Peyer's patch (tissue), 4 donors: ENCODE results near the gene GAST. TPM values are rescaled to one million over a fixed set of nuclear protein-coding genes. Genes with fewer than 3 reads are reported as not detected.

ENCODE experiments used
- DNase-seq, 3 donors: peaks; one replicate each; pipeline ENCODE4 v3.0.0-alpha.2; 2017 to 2019
- H3K27ac ChIP-seq, 4 donors: fragments of 200-600 bp; sonication (generic); one replicate each; pipeline ENCODE4 v1.5.1; 2016 to 2019
- H3K27me3 ChIP-seq, 2 donors: fragments of 200-600 bp; sonication (generic); one replicate each; pipeline ENCODE4 v1.5.1; 2019
- H3K36me3 ChIP-seq, 3 donors: fragments of 200-600 bp; sonication (generic); one replicate each; pipeline ENCODE4 v1.5.1; 2016 to 2019
- H3K4me1 ChIP-seq, 4 donors: fragments of 200-600 bp; sonication (generic); one replicate each; pipeline ENCODE4 v1.5.1; 2016 to 2019
- H3K4me3 ChIP-seq, 4 donors: fragments of 200-600 bp; sonication (generic); 1 replicate in 3 of 4; 2 replicates in 1 of 4; pipeline ENCODE4 v1.5.1; 2016 to 2019; ENCODE audit warnings: mild to moderate bottlenecking in 1 of 4
- H3K9me3 ChIP-seq, 4 donors: fragments of 200-600 bp; sonication (generic); one replicate each; pipeline ENCODE4 v1.5.1; 2016 to 2019; ENCODE audit warnings: mild to moderate bottlenecking in 1 of 4
- POLR2A ChIP-seq, 2 donors: fragments of 450-650 bp; IDR thresholded peaks; one replicate each; pipeline ENCODE4 v1.5.1; 2017; ENCODE audit warnings: antibody characterized with exemption in 2 of 2, mild to moderate bottlenecking in 2 of 2, moderate library complexity in 2 of 2
- total RNA-seq, 4 donors: library from RNA; depleted of rRNA; stranded (reverse); fragments of >200 nt; gene quantifications; one replicate each; pipeline ENCODE4 v1.1.0, GENCODE V29; 2016
- TF ChIP-seq, protein P1 (sequence below), 6 experiments: fragments of 450-650 bp in 4 of 6; fragments of 200-600 bp in 2 of 6; sonication (generic) in 1 of 6; IDR thresholded peaks; one replicate each; pipeline ENCODE4 v1.5.1; 2017 to 2019; ENCODE audit warnings: antibody characterized with exemption in 6 of 6, mild to moderate bottlenecking in 3 of 6, moderate library complexity in 1 of 6

GAST gene, protein sequence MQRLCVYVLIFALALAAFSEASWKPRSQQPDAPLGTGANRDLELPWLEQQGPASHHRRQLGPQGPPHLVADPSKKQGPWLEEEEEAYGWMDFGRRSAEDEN
- total RNA-seq, result not detected

DNA sequence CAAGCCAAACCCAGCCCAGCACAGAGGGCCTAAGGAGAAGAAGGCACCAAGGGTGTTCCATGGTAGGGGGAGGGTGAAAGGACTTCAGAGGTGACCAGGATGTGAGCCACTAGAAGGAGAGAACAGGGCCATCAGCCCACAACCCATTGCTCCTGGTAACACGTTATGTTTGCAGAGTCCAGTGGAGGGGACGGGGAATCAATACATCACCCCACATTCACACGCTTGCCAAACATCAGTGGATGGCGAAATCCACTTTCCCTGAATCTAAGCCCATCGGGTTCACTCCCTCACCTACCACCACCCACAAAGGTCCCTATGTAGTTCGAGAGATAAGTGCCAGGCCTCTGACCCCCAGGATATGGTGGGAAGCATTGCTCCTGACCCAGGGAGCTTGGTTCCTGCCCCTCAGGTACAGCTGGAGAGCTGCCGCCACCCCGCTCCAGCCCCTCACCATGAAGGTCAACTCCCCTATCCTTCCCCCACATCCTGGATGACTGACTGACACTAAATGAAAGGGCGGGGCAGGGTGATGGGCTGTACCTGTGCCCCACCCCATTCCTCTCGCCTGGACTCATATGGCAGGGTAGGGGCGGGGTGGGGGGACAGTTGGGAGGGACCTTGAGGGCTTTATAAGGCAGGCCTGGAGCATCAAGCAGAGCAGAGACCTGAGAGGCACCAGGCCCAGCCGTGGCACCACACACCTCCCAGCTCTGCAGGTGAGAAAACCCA lies at the start of gene GAST:
TSS of gene GAST (plus strand) at position 663 of the 732 bp plus-strand sequence. CDS start 3,106 bp downstream, outside the sequence.
- Histone ChIP-seq H3K4me3 (no peak within 1 kb of the TSS), H3K27me3 (no peaks in the 10 kb centered on the region), H3K9me3 (no peaks in the 10 kb centered on the region), H3K36me3 (no peaks in the 10 kb centered on the region), H3K4me1 (no peaks in the 10 kb centered on the region), H3K27ac (no peak within 1 kb of the TSS)
- TF ChIP-seq POLR2A (IDR thresholded peaks at IDR 0.05), result no peak
- TF ChIP-seq, protein P1, sequence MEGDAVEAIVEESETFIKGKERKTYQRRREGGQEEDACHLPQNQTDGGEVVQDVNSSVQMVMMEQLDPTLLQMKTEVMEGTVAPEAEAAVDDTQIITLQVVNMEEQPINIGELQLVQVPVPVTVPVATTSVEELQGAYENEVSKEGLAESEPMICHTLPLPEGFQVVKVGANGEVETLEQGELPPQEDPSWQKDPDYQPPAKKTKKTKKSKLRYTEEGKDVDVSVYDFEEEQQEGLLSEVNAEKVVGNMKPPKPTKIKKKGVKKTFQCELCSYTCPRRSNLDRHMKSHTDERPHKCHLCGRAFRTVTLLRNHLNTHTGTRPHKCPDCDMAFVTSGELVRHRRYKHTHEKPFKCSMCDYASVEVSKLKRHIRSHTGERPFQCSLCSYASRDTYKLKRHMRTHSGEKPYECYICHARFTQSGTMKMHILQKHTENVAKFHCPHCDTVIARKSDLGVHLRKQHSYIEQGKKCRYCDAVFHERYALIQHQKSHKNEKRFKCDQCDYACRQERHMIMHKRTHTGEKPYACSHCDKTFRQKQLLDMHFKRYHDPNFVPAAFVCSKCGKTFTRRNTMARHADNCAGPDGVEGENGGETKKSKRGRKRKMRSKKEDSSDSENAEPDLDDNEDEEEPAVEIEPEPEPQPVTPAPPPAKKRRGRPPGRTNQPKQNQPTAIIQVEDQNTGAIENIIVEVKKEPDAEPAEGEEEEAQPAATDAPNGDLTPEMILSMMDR (IDR thresholded peaks at IDR 0.05), result no peak
- DNase-seq, result no peak

GRCh38 chr17:41663451-41664171 lies 48.5 kb upstream of the GAST start:
- no peaks in the 10 kb centered on the region for H3K9me3 ChIP-seq
- TF ChIP-seq, protein P1 (IDR thresholded peaks at IDR 0.05), result no peak
- no peak for TF ChIP-seq POLR2A (IDR thresholded peaks at IDR 0.05)
- no peak overlapping the region for H3K27ac ChIP-seq
- DNase-seq, result no peak
- H3K27me3 ChIP-seq, result no peaks in the 10 kb centered on the region
- H3K4me1 ChIP-seq, result peaks cover 0 to 24% (median 9%) of the 10 kb centered on the region in 4 donors
- H3K36me3 ChIP-seq, result no peaks in the 10 kb centered on the region
- no peak overlapping the region for H3K4me3 ChIP-seq

DNA sequence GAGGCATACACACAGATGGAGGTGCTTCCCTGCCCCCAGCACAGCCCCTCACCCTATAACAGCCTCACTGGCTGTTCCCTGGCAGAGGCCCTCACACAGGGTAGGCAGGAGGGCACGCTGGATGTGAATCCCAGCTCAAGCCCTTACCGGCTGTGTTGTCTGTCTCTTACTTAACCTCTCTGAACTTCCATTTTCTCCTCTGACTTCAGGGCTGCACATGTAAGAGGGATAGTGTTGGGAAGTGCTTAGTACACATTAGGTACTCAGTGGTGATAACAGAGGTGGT lies 48.0 kb upstream of the GAST start:
- H3K9me3 ChIP-seq, result no peaks in the 10 kb centered on the region
- H3K36me3 ChIP-seq, result no peaks in the 10 kb centered on the region
- TF ChIP-seq, protein P1 (IDR thresholded peaks at IDR 0.05), result no peak
- TF ChIP-seq POLR2A (IDR thresholded peaks at IDR 0.05), result no peak
- H3K4me1 ChIP-seq, result peaks cover 0 to 24% (median 9%) of the 10 kb centered on the region in 4 donors
- no peak overlapping the region for H3K4me3 ChIP-seq
- DNase-seq, result no peak
- H3K27ac ChIP-seq, result no peak overlapping the region
- H3K27me3 ChIP-seq, result no peaks in the 10 kb centered on the region

DNA sequence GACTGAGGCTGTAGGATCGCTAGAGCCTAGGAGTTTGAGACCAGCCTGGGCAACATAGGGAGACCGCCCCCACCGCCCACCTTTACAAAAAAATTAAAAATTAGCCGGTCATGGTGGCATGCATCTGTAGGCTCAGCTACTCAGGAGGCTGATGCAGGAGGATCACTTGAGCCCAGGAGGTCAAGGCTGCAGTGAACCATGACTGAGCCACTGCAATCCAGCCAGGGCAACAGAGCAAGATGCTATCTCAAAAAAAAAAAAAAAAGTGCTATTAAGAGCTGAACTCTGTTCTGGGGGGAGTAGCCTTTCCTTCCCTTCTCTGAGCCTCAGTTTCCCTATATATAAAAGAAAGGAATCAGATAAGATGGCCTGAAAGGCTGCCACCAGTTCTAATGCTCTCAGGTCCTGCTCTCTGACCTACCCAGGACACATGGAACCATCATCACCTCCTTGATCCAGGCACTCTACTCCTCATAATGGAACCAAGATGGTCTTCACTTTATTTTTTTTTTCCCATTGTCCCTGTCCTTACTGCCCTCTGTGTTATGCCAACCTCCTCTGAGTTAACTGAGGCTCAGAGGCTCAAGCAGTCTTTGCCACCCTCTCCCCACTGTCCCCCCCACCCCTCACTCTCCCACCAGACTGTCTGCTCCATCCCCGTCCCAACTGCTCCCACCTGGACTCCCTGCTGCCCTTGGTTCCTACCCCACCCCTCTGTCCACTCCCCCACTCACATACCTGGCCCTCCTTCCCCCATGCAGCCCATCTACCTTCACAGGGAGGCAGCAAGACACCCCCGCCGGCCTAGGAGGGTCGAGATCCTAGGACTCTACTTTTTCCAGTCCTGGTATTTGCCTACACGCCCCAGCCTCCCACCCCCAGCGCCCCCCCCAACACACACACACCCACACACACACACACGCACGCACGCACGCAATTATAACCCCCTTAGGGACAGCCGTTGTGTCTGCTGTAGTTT lies 47.3 kb upstream of the GAST start:
- Histone ChIP-seq H3K36me3 (no peaks in the 10 kb centered on the region), H3K4me3 (peak overlapping the region; percentile 29 to 58 (median 54)), H3K27me3 (no peaks in the 10 kb centered on the region), H3K9me3 (no peaks in the 10 kb centered on the region), H3K4me1 (peaks cover 0 to 24% (median 9%) of the 10 kb centered on the region in 4 donors), H3K27ac (peak overlapping the region; percentile 83 to 88 (median 85))
- no peak for TF ChIP-seq POLR2A (IDR thresholded peaks at IDR 0.05)
- TF ChIP-seq, protein P1 (IDR thresholded peaks at IDR 0.05), result no peak
- no peak for DNase-seq

DNA sequence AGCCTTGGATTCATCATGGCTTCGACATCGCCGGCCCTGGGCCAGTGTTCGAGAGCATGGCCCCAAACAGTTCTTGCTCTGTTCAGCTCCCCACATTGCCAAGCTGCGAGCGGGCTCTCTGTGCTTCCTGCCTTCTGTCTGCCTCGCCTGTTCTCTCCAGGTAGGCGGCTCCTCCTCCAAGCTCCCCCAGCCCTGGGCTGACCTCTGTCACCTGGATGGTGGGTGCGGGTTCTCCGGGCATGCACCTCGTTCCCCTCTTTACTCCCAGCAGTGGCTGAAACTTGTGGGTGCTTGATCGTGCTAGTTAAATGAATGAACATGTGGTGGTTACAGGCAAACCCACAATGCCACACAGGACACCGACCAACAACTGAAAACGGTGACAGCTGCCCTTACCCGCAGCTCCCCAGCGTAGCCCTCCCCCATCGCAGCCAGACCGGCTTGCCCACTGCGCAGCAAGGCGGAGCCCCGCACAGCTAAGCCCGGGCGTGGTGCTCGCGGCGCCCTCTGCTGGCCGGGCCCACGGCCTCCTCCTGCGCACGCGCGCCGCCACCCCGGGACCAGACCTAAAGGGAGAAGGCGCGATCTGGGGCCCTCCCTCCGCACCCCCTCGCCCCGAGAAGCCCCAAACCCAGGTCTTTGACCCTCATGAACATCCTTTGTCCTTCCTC lies 46.4 kb upstream of the GAST start:
- DNase-seq, result peak; percentile 86 to 95 (median 94)
- no peaks in the 10 kb centered on the region for H3K36me3 ChIP-seq
- peak overlapping the region; percentile 83 to 88 (median 85) for H3K27ac ChIP-seq
- no peaks in the 10 kb centered on the region for H3K27me3 ChIP-seq
- H3K4me3 ChIP-seq, result peak overlapping the region; percentile 29 to 58 (median 54)
- peaks cover 0 to 24% (median 9%) of the 10 kb centered on the region in 4 donors for H3K4me1 ChIP-seq
- TF ChIP-seq, protein P1 (IDR thresholded peaks at IDR 0.05), result peak; percentile 93 to 99 (median 98)
- peak; percentile 75 to 79 for TF ChIP-seq POLR2A (IDR thresholded peaks at IDR 0.05)
- H3K9me3 ChIP-seq, result no peaks in the 10 kb centered on the region
